WI38 (cell line): ENCODE results near the gene GRAMD2A.

Source experiments
- H3K4me3 ChIP-seq: 2 replicates; pipeline ENCODE4 v1.5.1; 2011; ENCODE audit warnings: low read depth, mild to moderate bottlenecking, control low read depth, low read length
- TF ChIP-seq, protein P1 (sequence below): IDR thresholded peaks from 2 replicates; pipeline ENCODE4 v1.5.1; 2012; ENCODE audit warnings: low read depth, mild to moderate bottlenecking, control low read depth, low read length

Gene GRAMD2A

DNA sequence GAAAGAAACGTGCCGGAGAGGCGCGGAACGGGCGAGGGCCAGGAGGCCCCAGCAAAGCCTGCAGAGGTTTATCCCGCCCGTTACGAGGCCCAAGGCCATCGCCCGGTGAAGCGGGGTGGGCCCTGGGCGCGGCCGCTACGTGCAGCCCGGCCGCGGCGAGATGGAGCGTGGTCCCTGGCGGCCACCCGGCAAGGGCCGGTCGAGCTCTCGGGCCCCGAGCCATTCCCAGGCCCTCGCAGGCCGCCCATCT is 32.3 kb upstream of the GRAMD2A start:
- H3K4me3 ChIP-seq, result peak overlapping the region; percentile 95
- TF ChIP-seq, protein P1, sequence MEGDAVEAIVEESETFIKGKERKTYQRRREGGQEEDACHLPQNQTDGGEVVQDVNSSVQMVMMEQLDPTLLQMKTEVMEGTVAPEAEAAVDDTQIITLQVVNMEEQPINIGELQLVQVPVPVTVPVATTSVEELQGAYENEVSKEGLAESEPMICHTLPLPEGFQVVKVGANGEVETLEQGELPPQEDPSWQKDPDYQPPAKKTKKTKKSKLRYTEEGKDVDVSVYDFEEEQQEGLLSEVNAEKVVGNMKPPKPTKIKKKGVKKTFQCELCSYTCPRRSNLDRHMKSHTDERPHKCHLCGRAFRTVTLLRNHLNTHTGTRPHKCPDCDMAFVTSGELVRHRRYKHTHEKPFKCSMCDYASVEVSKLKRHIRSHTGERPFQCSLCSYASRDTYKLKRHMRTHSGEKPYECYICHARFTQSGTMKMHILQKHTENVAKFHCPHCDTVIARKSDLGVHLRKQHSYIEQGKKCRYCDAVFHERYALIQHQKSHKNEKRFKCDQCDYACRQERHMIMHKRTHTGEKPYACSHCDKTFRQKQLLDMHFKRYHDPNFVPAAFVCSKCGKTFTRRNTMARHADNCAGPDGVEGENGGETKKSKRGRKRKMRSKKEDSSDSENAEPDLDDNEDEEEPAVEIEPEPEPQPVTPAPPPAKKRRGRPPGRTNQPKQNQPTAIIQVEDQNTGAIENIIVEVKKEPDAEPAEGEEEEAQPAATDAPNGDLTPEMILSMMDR, result no peak

DNA sequence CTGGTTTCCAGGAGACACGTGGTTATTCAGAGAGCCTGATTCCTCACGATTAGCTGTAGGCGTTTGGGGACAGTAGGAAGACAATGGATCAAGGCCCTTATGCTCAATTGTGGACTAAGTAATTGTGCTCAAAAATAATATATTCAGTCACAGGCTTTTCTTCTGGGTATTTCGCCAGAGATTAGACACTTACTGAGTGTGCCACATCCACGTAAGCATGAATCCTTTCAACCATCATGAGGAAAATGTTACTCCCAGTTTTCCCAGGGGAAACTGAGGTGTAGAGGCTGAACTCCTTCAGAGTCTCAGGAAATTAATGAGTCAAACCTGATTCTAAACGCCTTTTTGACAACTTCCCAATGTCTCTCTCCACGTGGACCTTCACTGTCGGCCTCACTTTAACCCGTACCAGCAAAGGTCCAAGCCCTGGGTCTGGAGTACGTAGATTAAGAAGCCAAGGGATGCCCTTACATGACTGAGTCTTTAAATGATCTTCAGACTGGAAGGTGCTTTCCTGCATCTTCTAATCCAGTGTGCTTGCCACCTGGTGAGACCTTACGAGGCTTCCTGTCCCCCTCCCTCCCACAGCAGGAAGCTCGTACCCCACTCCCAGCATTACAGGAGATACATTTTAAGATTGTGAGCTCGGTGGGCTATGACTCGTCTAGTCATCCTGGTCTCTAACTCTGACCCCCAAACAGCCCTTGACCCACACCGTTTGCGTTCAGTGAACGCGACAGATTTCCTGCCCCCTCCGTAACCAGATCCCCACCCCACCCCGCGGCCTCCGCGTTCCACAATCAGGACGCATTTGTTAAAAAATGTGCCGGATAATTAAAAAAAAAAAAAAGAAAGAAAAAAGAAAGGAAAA is 31.7 kb upstream of the GRAMD2A start:
- TF ChIP-seq, protein P1, result no peak
- peak overlapping the region; percentile 95 for H3K4me3 ChIP-seq

DNA sequence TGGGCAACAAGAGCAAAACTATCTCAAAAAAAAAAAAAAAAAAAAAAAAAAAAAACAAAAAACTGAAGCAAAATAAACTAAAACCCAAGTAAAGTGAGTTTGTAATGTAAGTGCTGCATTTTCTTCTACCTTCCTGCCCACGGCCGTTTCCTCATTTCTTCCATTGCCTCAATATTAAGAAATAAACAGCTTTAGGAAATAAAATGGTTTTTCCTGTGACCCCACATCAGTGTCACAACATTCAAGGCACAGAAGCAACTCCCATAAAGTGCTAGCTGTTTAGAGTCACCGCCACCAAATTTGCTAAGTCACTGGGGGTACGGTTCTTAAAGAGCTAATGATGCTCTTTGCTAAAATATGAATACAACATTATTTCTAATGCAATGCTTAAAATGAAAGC is 30.1 kb upstream of the GRAMD2A start:
- TF ChIP-seq, protein P1, result no peak
- peak overlapping the region; percentile 95 for H3K4me3 ChIP-seq

DNA sequence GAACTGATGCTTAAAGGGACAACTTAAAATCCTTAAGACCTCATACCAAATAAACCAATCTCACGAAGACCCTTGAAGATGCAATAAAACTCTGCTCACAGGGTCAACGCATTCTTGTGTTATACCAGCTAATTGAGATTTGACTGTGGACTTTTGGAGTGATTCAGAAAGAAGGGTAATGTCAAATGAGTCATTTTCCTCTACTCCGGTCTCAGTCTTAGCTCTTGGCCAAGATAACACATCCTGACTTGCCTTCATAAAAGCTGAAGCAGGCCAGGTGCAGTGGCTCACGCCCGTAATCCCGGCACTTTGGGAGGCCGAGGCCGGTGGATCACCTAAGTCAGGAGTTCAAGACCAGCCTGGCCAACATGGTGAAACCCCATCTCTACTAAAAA is 29.6 kb upstream of the GRAMD2A start:
- peak overlapping the region; percentile 95 for H3K4me3 ChIP-seq
- TF ChIP-seq, protein P1, result no peak

DNA sequence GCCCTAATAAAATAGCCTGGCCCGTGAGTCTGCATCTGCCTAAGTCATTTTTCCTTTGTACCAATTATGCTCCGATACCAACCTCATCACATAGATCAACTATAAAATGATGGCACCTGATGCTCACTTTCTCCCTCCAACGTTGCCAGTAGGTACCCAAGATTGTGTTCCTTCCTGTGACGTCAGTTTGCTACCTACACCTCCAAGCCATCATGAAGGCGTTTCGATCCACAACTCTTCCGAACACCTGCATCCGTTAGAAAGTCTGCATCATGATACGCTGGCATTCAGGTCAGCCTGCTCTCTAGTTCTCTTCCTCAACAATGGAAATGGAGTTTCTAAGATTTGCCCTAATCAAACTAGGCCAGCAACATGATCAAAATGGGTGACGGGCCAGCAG is 25.7 kb upstream of the GRAMD2A start:
- TF ChIP-seq, protein P1, result no peak
- H3K4me3 ChIP-seq, result no peak overlapping the region

DNA sequence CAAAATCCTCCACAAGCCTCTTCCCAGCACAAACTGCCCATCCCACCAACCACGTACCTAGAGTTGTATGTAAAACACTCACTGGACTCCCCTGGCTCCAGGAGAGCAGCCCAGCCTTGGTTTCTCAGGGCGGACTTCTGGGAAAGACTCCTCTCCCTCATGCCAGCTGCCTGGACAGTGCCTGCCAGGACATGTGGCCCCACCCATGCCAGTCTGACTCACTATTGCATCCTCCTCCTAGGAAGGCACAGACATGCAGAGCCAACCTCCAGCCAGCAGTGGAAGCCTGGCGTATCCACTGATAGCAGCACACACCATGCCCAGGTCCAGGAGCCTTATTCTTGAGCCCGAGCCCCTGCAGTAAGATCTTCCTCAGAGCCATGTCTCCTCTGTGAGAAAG is 24.8 kb upstream of the GRAMD2A start:
- no peak overlapping the region for H3K4me3 ChIP-seq
- TF ChIP-seq, protein P1, result no peak

DNA sequence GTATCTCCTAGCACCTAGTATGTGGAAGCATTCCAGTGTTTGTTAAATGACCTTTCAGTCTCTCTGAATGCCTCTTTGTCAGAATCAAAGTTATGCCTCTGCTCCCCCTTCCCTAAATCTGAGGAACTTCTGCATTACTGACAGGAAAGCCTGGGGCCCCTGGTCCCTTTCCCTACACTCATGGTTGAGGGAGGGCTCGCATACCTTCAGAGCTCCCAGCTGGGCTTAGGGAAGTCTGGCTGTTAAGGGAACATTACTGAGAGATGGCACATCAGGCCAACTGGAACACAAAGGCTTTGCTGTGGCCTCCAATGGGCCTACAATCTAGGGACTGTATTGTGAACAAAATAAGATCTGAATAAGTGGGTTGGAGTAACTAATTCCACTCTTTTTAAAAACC is 23.1 kb upstream of the GRAMD2A start:
- H3K4me3 ChIP-seq, result no peak overlapping the region
- TF ChIP-seq, protein P1, result no peak
